BE2C (cell line): ENCODE data around the gene NXN.

Experiments
- DNase-seq: peaks from one replicate; pipeline ENCODE4 v3.0.0-alpha.2; 2020
- H3K27me3 ChIP-seq: fragments of 250-450 bp; sonication (Bioruptor Pico); 2 replicates; pipeline ENCODE4 v1.5.1; 2020; ENCODE audit warnings: mild to moderate bottlenecking
- H3K36me3 ChIP-seq: fragments of 250-450 bp; sonication (Bioruptor Pico); 2 replicates; pipeline ENCODE4 v1.5.1; 2020; ENCODE audit warnings: mild to moderate bottlenecking
- H3K4me1 ChIP-seq: fragments of 250-450 bp; sonication (Bioruptor Pico); 2 replicates; pipeline ENCODE4 v1.5.1; 2020
- H3K4me3 ChIP-seq: 2 replicates; pipeline ENCODE4 v1.5.1; 2011; ENCODE audit warnings: low read depth, low read length
- H3K9me3 ChIP-seq: fragments of 250-450 bp; sonication (Bioruptor Pico); 2 replicates; pipeline ENCODE4 v1.5.1; 2020
- TF ChIP-seq, protein P1 (sequence below): IDR thresholded peaks from 2 replicates; pipeline ENCODE4 v1.5.1; 2012; ENCODE audit warnings: mild to moderate bottlenecking, low read depth, low read length

NXN gene

DNA sequence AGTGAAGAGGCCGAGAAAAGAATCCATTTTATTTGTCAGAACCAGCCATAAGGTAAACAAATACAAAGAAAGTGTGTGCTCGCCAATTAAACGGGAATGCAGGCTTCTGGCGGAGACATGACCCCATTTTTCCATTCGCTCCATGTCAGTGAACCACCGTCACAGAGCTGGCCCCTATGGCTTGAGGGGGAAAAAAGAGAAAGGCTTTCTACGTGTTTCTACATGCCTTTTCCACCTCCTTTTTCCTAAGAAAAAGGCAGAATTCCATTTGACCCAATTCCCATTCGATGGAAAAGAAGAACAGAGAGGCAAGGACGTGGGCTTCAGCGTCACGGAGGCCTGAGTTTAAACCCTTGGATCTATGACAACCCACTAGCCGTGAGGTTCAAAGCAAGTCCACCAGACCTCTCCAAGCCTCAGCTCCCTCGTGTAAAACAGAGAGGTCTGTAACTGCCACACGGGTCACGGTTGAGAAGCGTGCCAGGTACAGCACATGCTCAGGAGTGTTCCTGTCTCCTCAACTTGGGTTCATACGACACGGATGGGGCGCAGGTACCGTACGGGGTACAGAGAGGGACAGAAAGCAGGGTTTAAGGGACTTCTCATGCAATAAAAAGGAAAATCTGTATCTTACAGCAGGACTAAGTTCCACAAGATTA is 91.9 kb downstream of the NXN start:
- H3K36me3 ChIP-seq, result no peaks in the 10 kb centered on the region
- no peak for DNase-seq
- H3K4me1 ChIP-seq, result no peaks in the 10 kb centered on the region
- H3K9me3 ChIP-seq, result no peaks in the 10 kb centered on the region
- H3K27me3 ChIP-seq, result peaks cover 11% of the 10 kb centered on the region
- TF ChIP-seq, protein P1, sequence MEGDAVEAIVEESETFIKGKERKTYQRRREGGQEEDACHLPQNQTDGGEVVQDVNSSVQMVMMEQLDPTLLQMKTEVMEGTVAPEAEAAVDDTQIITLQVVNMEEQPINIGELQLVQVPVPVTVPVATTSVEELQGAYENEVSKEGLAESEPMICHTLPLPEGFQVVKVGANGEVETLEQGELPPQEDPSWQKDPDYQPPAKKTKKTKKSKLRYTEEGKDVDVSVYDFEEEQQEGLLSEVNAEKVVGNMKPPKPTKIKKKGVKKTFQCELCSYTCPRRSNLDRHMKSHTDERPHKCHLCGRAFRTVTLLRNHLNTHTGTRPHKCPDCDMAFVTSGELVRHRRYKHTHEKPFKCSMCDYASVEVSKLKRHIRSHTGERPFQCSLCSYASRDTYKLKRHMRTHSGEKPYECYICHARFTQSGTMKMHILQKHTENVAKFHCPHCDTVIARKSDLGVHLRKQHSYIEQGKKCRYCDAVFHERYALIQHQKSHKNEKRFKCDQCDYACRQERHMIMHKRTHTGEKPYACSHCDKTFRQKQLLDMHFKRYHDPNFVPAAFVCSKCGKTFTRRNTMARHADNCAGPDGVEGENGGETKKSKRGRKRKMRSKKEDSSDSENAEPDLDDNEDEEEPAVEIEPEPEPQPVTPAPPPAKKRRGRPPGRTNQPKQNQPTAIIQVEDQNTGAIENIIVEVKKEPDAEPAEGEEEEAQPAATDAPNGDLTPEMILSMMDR, result no peak
- H3K4me3 ChIP-seq, result no peak overlapping the region

DNA sequence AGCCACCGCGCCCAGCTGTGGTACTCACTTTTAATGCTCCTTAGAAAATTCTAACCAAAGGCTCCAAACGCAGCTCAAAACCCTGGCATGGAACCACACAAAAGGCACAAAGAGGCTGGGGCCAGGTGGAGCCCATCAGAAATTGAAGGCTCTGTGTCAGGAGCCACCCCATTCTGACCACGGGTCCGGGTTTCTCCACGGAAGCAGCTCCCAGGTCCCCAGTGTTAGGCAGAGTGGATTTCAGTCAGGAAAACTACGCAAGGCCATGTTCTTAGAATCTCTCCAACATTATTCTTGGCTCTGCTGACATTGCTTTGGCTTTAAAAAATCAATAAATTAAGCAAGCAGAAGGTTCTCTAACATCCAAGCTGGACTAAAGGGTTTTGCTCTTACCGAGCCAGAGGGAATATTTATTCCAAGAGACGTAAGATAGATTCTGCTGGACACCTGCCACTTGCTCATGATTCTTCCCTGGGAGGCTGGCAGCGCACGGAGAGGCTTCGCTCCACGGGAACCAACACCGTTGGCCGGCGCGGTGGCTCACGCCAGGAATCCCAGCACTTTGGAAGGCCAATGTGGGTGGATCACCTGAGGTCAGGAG is 93.5 kb downstream of the NXN start:
- no peaks in the 10 kb centered on the region for H3K9me3 ChIP-seq
- TF ChIP-seq, protein P1, result no peak

DNA sequence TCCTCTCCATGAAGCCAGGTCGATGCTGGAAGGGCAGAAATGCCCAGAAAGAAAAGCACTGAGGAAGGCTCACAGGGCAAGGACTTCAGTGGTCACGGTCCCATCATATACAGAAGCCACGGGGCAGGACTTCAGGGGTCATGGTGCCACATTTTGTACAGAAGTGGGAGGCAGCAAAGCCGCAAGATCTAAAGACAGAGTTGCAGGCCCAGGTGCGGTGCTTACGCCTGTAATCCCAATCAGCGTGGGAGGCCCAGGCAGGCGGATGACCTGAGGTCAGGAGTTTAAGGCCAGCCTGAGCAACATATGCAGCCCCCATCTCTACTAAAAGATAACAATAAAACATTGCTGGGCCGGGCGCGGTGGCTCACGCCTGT is 96.0 kb downstream of the NXN start:
- no peaks in the 10 kb centered on the region for H3K4me1 ChIP-seq
- no peaks in the 10 kb centered on the region for H3K27me3 ChIP-seq
- TF ChIP-seq, protein P1, result no peak
- H3K4me3 ChIP-seq, result no peak overlapping the region
- H3K9me3 ChIP-seq, result no peaks in the 10 kb centered on the region
- no peak for DNase-seq
- H3K36me3 ChIP-seq, result no peaks in the 10 kb centered on the region

More for the DNA sequence above, 93.5 kb downstream of the NXN start:
- DNase-seq, result no peak
- H3K4me1 ChIP-seq, result no peaks in the 10 kb centered on the region
- H3K36me3 ChIP-seq, result no peaks in the 10 kb centered on the region
- H3K27me3 ChIP-seq, result peaks cover 9% of the 10 kb centered on the region
- no peak overlapping the region for H3K4me3 ChIP-seq

DNA sequence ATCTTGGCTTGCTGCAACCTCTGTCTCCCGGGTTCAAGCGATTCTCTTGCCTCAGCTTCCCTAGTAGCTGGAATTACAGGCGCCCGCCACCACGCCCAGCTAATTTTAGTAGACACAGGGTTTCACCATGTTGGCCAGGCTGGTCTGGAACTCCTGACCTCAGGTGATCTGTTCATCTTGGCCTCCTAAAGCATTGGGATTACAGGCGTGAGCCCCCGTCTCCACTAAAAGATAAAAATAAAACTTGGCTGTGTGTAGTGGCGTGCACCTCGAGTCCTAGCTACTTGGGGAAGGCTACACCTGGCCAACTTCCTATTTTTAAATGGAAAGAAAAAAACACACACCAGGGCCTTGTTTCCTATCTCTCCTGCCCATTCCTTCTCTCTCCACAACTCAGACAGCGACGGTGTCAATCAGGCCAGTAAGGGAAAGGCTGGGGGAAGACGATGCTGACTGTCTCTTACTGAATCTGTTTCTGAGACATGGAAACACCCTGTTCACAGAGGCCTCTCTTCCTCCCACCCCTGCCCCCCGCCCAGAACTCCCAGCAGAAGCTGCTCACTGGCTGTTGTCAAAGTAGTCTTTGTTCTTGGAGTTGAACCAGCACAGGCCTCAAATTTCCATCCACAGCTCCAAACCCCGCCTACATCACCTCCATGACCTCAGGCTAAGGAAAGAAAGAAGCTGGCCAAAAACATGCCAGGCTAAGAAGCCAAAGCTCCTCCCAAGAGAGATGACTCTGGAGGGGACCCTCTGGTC is 96.6 kb downstream of the NXN start:
- H3K4me1 ChIP-seq, result no peaks in the 10 kb centered on the region
- no peak overlapping the region for H3K4me3 ChIP-seq

DNA sequence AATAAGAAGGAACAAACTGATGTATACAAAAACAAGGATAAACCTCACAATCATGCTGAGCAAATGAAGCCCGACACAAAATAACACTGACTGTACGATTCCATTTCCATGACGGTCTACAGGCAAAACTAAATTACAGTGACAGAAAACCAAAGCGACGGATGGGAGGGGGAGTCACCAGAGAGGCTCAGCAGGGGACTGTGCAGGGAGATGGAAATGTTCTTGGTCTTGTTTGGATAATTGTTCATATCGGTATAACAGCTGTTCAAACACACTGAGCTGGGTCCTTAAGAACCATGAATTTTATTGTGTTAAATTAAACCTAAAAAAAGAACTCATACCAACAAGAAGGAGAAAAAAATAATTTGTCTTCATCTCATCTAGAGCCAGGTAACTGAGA is 97.8 kb downstream of the NXN start:
- Histone ChIP-seq H3K4me3 (no peak overlapping the region), H3K36me3 (no peaks in the 10 kb centered on the region), H3K9me3 (no peaks in the 10 kb centered on the region), H3K27me3 (no peaks in the 10 kb centered on the region), H3K4me1 (no peaks in the 10 kb centered on the region)
- DNase-seq, result no peak
- TF ChIP-seq, protein P1, result no peak

More for the DNA sequence above, 96.6 kb downstream of the NXN start:
- H3K36me3 ChIP-seq, result no peaks in the 10 kb centered on the region
- DNase-seq, result no peak
- H3K9me3 ChIP-seq, result no peaks in the 10 kb centered on the region
- H3K27me3 ChIP-seq, result no peaks in the 10 kb centered on the region
- TF ChIP-seq, protein P1, result no peak
